A673 (cell line): ENCODE measurements around the gene YBX1. TPM values are rescaled to one million over a fixed set of nuclear protein-coding genes. Genes with fewer than 3 reads are reported as not detected.

Source experiments
- BruUV-seq: library from RNA; stranded (reverse); fragments of 400-500 nt; replicated peaks from 2 replicates; lab custom pipeline; 2021; lab: Mats Ljungman, UMichigan
- CTCF ChIA-PET: fragments of 300-600 bp; sonication (Branson Sonifier 250); formaldehyde crosslinking; loops from one replicate; lab custom pipeline; 2022; ENCODE audit warnings: antibody characterized with exemption; lab: Charles Lee
- POLR2A ChIA-PET: fragments of 300-600 bp; sonication (Branson Sonifier 250); formaldehyde crosslinking; loops from one replicate; lab custom pipeline; 2022; ENCODE audit warnings: antibody characterized with exemption; ENCODE audit not compliant: low non-redundant PET; lab: Charles Lee
- DNase-seq: peaks from one replicate; pipeline ENCODE4 v3.0.0-alpha.2; 2015; ENCODE audit warnings: low spot score
- H3K27ac ChIP-seq: fragments of 200-600 bp; sonication (generic); 2 replicates; pipeline ENCODE4 v1.5.1; 2016; ENCODE audit warnings: mixed run types, low read depth, mild to moderate bottlenecking, mixed read lengths, antibody characterized with exemption, low read length; ENCODE audit not compliant: poor library complexity, severe bottlenecking
- H3K27me3 ChIP-seq: fragments of 200-600 bp; sonication (generic); replicated peaks from 2 replicates; pipeline ENCODE4 v1.6.1; 2017; ENCODE audit warnings: mixed run types, low read depth, mild to moderate bottlenecking, mixed read lengths, antibody characterized with exemption, low read length; ENCODE audit not compliant: insufficient read depth, poor library complexity
- H3K36me3 ChIP-seq: fragments of 200-600 bp; sonication (generic); 2 replicates; pipeline ENCODE4 v1.6.1; 2016; ENCODE audit warnings: mixed run types, mild to moderate bottlenecking, mixed read lengths, antibody characterized with exemption, low read length; ENCODE audit not compliant: insufficient read depth, poor library complexity, severe bottlenecking
- H3K4me1 ChIP-seq: fragments of 200-600 bp; sonication (generic); 2 replicates; pipeline ENCODE4 v1.6.1; 2017; ENCODE audit warnings: mixed run types, mild to moderate bottlenecking, mixed read lengths, antibody characterized with exemption, low read length; ENCODE audit not compliant: insufficient read depth, poor library complexity, severe bottlenecking
- H3K4me3 ChIP-seq: fragments of 200-600 bp; sonication (generic); 2 replicates; pipeline ENCODE4 v1.5.1; 2016; ENCODE audit warnings: low read depth, mixed run types, mild to moderate bottlenecking, mixed read lengths, low read length; ENCODE audit not compliant: poor library complexity, severe bottlenecking
- H3K9me3 ChIP-seq: fragments of 200-600 bp; sonication (generic); 2 replicates; pipeline ENCODE4 v1.6.1; 2016; ENCODE audit warnings: mixed run types, low read depth, mild to moderate bottlenecking, mixed read lengths, antibody characterized with exemption, low read length; ENCODE audit not compliant: poor library complexity, severe bottlenecking
- EZH2 ChIP-seq: fragments of 200-600 bp; sonication (generic); IDR thresholded peaks from 2 replicates; pipeline ENCODE4 v1.6.1; 2017; ENCODE audit warnings: borderline replicate concordance, low read depth, mild to moderate bottlenecking, mixed read lengths, antibody characterized with exemption, low read length; ENCODE audit not compliant: poor library complexity, severe bottlenecking
- intact Hi-C: fragments of 100-400 bp; cut with micrococcal nuclease; formaldehyde crosslinking; loops from one replicate; pipeline ENCODE4 v1.10.0; 2022; ENCODE audit not compliant: unreplicated experiment
- total RNA-seq: library from RNA; stranded (reverse); gene quantifications from 2 replicates; pipeline ENCODE4 v1.2.3, GENCODE V29; 2021
- TF ChIP-seq, protein P1 (sequence below): fragments of 300-800, 200-600 bp; sonication (generic); conservative IDR thresholded peaks from 2 replicates; pipeline ENCODE4 v1.5.1; 2017; ENCODE audit warnings: low read depth, mild to moderate bottlenecking, antibody characterized with exemption, low read length, moderate library complexity, mixed read lengths

The YBX1 gene
- total RNA-seq, 1 experiment from 2014 or later: 1,576 TPM

DNA sequence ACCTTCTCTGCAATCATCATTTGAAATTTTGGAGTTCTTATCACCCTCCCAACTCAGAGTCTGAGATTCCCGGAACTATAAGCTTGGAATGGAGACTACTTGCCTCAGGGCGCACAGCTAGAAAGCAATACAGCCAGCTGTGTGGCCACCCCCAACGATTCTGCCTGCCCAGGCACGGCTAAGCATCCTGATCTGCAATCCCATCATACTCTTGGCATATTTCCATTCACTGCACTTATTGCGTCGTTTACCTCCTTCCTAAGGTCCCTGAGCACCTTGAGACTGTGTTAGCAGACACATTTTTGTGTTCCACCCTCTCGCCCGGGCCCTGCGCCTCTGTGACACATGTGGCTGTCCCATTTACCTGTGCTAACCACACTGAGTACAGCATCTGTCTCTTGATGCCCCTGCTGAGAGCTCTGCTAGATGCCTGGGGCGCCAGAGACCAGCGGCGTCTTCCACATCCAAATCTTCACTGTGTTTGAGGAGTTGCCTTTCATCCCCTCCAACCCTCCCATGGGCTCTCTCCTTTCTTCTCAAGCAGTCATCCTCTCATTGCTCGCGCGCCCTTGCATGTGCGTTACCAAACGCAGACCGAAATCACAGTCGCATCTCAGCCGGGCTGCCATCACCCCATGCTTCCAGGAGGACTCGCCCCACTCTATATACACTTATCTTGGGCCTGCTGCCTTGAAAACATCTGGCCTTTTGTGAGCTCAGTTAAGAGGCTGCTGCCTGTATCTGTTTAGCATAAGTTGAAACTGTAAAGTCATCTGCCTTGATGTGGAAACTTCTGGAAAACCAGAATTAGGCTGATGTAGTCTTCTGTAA lies 61.3 kb downstream of the YBX1 start:
- H3K27me3 ChIP-seq: no peaks in the 10 kb centered on the region
- H3K9me3 ChIP-seq: no peaks in the 10 kb centered on the region
- H3K36me3 ChIP-seq: peaks cover 23% of the 10 kb centered on the region
- intact Hi-C loops: loop anchor here (10.0 kb wide), 1 partner anchor 399 kb away; no protein-coding TSS in a partner anchor
- H3K4me1 ChIP-seq: peaks cover 11% of the 10 kb centered on the region
- H3K4me3 ChIP-seq: no peak overlapping the region
- ChIA-PET POLR2A (no interaction called here), CTCF (no interaction called here)
- H3K27ac ChIP-seq: no peak overlapping the region
- no TSS peak for BruUV-seq
- no peak for DNase-seq
- no peak for TF ChIP-seq EZH2
- TF ChIP-seq, protein P1, sequence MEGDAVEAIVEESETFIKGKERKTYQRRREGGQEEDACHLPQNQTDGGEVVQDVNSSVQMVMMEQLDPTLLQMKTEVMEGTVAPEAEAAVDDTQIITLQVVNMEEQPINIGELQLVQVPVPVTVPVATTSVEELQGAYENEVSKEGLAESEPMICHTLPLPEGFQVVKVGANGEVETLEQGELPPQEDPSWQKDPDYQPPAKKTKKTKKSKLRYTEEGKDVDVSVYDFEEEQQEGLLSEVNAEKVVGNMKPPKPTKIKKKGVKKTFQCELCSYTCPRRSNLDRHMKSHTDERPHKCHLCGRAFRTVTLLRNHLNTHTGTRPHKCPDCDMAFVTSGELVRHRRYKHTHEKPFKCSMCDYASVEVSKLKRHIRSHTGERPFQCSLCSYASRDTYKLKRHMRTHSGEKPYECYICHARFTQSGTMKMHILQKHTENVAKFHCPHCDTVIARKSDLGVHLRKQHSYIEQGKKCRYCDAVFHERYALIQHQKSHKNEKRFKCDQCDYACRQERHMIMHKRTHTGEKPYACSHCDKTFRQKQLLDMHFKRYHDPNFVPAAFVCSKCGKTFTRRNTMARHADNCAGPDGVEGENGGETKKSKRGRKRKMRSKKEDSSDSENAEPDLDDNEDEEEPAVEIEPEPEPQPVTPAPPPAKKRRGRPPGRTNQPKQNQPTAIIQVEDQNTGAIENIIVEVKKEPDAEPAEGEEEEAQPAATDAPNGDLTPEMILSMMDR: no peak

DNA sequence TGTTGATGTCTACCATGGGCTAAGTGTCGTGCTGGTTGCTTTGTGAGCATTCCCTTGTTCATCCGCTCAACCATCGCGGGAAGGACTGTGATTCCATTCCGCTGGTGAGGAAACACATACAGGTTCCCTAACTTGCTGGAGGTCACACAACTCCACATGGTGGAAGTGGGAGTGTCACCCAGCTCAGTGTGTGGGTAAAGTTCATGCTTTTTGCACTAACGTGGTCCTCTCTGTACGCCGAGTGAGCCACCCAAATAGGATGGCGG lies 61.9 kb downstream of the YBX1 start:
- Histone ChIP-seq H3K4me3 (no peak overlapping the region), H3K9me3 (no peaks in the 10 kb centered on the region), H3K27me3 (no peaks in the 10 kb centered on the region), H3K27ac (no peak overlapping the region), H3K4me1 (peaks cover 11% of the 10 kb centered on the region), H3K36me3 (peaks cover 24% of the 10 kb centered on the region)
- ChIA-PET CTCF (no interaction called here), POLR2A (no interaction called here)
- no peak for DNase-seq
- intact Hi-C loops: loop anchor here (10.0 kb wide), 1 partner anchor 399 kb away; no protein-coding TSS in a partner anchor
- BruUV-seq: no TSS peak
- TF ChIP-seq EZH2: no peak
- TF ChIP-seq, protein P1: no peak

DNA sequence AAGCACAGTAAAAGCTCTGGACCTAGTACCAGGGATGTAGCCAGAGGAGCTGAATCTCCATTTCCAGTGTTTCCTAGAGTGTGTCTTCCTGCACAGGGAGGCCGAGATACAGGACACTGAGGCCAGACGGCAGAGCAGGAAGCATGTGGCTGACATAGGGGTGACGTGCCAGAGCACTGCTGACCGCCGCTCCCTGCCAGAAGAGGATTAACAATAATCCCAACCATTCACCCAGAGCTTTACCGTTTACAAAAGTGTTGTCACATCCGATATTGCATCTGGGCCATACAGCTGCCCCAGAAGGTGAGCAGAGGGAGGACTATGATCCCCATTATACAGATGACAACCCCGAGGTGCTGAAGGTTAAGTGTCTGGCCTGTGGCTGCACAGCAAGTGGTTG lies 63.6 kb downstream of the YBX1 start:
- Histone ChIP-seq H3K27me3 (no peaks in the 10 kb centered on the region), H3K4me1 (peaks cover 2% of the 10 kb centered on the region), H3K36me3 (peaks cover 35% of the 10 kb centered on the region), H3K9me3 (no peaks in the 10 kb centered on the region), H3K27ac (no peak overlapping the region), H3K4me3 (no peak overlapping the region)
- ChIA-PET CTCF (interaction anchor here (1.4 kb wide), 1 partner anchor 168 kb away, joined by 6 read pairs; no protein-coding TSS in a partner anchor), POLR2A (no interaction called here)
- no peak for TF ChIP-seq EZH2
- TF ChIP-seq, protein P1: no peak
- BruUV-seq: no TSS peak
- intact Hi-C loops: loop anchor here (10.0 kb wide), 1 partner anchor 401 kb away; no protein-coding TSS in a partner anchor
- DNase-seq: no peak
